SW480 (cell line): ENCODE data around the gene SSC4D.
"Not testable (repeated sequence)": the region's sequence is repeated elsewhere in the genome, so short reads cannot be mapped to it uniquely, and the experiment has no call there.

Experiments
- DNase-seq: peaks from one replicate; pipeline ENCODE4 v3.0.0-alpha.2; 2016; ENCODE audit warnings: low spot score

Gene SSC4D

DNA sequence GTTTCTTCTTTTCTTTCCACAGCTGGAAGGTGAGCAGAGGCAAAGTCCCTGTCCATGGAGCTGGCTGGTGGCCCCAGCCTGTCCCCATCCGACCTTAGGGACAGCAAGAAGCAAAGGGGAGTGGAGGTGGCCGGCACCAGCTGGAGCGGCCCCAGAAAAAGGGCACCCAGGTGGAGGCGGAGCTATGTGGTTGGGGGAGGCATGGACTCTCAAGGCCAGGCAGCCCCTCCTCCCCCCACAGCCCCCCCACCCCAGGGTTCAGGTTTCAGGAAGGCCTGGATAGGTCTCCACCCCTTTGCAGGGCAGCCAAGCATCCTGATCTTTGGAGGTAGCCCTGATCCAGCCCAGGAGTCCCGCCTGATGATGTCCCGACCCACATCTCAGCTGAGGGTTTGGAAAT, at the start of gene SSC4D:
TSS of gene SSC4D (minus strand) at position 161 of the 400 bp plus-strand sequence. CDS start 5,258 bp downstream, outside the sequence.
- DNase-seq = peak; percentile 41

DNA sequence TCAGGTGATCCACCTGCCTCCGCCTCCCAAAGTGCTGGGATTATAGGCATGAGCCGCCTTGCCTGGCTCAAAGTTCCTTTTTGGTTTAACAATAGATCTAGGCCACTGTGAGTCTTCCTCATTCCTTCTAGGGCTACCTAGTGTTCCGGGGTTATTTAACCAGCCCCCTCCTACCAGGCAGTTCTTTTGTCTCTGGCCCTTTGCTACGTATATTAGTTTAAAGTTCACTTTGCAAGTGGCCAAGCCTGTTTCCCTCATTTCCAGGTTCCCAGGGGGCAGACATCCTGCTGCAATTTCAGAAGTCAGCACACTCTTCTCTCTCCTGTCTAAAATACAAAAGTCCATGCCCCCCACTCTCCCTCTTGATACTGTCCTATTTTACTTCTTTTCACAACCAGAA, 49.0 kb upstream of the SSC4D start:
- DNase-seq = not testable (repeated sequence)

DNA sequence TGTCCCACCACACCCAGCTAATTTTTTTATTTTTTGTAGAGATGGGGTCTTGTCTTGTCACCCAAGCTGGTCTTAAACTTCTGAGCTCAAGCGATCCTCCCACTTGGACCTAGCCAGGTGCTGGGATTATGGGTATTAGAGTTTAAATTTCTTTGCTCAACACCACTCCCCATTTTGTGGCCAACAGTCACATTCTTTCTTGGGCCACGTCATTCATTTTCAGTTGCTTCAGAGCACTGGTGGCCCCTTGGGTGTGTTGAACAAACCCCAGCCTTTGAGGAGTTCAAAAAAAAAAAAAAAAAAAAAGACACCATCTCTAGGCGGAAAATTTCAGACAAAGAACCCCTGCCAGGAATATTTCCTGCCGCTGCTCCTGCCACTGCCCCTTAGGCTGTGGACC, 47.5 kb upstream of the SSC4D start:
- DNase-seq = not testable (repeated sequence)

DNA sequence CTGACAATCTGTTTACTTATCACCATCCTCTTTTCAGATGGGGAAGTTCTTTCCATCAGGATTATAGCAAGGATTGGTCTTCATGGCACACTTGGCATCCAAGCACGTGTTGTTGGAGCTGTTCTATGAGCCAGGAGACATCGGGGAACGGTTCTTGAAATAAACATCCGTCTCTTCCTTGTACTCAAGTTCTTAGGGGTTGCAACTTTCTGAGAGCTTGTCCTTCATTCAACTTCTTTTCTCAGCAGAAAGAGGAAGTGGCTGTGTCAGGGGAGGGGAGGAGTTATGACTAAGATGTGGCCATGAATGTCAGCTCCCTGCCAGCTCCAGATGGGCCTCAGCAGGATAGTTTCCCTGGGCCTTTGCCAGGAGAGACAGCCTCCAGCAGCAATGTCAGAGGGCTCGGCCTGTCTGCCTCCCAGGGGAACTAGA, 36.1 kb upstream of the SSC4D start:
- not testable (repeated sequence) for DNase-seq

DNA sequence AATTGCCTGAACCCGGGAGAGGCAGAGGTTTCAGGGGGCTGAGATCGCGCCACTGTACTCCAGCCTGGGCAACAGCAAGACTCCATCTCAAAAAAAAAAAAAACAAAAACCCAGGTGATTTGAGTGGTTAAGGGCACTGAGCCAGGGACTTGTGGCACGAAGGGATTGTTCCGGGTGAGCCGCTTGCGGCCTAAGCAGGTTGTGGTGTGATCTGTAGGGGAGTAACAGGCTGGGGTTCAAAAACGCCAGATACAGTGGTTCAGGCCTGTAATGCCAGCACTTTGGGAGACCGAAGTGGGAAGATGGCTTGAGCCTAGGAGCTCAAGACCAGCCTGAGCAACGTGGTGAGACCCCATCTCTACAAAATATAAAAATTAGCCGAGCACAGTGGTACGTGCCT, 34.3 kb upstream of the SSC4D start:
- not testable (repeated sequence) for DNase-seq

DNA sequence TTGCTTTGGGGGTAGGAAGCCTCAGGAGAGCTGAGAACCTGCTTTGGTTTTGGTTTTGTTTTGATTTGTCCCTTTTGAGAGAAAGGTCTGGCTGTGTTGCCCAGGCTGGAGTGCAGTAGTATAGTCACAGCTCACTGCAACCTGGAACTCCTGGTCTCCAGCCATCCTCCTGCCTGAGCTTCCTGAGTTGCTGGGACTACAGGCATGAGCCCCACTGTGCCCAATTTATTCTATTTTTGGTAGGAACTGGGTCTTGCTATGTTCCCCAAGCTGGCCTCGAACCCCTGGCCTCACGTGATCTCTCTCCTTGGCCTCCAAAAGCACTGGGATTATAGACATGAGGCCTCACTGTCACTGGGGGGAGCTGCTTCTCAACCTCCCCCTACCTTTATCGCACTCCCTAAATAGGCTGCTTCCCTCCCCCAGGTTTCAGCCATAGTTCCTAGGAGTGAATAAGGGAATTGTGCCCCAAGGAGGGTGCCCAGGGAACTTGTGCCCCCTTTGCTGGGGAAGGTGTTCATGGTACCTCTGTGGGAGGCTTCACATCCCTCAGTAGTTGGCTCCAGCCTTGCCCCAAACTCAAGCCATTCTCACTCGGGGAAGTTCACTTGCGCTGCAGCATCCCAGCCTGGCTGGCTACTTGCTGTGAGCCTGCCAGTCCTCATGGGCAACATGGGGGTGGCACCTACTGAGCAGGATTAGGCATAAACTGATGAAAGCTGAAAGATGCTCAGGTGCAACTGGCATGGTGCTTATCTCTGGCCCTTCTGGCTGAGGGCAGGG, 33.4 kb upstream of the SSC4D start:
- not testable (repeated sequence) for DNase-seq

DNA sequence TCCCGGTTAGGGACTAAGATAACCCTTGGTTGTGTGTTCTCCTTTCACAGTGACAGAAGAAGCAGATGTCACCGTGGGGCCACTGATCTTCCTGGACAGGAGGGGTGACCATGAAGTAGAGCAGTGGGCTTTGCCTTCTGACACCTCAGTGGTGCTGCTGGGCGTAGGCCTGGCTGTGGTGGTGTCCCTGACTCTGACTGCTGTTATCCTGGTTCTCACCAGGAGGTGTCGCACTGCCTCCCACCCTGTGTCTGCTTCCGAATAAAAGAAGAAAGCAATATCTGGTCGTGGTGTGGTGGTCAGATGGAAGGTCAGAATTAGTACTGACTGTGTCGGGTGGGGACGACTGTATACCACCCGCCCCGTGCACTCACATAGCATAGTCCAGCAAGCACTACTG, 32.3 kb upstream of the SSC4D start:
- not testable (repeated sequence) for DNase-seq

DNA sequence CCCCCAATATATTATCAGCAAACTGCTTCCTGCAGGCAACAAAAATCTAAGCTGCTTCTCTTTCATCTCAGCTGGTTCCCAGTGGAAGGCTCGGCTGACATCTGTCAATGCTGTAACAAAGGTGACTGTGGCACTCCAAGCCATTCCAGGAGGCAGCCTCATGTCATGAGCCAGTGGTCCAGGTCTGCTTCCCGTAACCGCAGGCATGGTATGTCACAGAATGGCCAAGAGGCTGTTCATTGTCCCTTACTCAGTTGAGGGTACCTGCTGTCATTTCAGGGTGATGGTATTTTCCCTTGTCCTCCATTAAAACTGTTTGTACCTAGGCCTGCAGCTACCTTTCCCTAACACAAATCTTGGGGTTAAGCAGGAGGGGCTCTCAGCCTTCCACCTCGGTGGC, 30.9 kb upstream of the SSC4D start:
- DNase-seq = not testable (repeated sequence)

DNA sequence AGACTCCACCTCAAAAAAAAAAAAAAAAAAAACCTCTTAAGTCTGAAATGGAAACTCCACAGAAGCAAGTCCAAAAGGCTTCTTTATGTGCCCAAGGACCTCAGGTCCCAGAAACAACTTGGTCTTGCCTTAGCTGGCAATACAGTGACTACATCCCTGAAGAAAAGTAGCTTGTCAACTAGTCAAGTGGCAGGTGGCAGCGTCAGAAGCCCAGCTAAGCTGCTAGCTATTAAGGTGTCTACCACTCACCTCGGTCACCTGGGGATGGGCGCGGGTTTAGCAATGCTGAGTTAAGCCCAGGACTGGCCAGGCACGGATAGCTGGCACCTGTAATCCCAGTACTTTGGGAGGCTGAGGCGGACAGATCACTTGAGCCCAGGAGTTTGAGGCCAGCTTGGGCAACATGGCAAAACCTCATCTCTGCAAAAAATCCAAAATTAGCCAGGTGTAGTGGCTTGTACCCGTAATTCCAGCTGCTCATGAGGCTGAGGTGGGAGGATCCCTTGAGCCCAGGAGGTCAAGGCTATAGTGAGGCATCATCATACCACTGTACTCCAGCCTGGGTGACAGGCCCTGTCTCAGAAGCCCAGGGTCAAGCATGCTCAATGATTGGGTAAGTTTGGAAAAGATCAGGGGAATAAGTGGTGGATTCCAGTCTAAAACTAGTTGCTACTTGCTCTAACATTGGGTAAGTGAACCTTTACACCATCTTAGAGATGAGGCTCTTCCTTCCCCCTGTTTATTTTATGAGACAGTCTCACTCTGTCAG, 29.8 kb upstream of the SSC4D start:
- not testable (repeated sequence) for DNase-seq

DNA sequence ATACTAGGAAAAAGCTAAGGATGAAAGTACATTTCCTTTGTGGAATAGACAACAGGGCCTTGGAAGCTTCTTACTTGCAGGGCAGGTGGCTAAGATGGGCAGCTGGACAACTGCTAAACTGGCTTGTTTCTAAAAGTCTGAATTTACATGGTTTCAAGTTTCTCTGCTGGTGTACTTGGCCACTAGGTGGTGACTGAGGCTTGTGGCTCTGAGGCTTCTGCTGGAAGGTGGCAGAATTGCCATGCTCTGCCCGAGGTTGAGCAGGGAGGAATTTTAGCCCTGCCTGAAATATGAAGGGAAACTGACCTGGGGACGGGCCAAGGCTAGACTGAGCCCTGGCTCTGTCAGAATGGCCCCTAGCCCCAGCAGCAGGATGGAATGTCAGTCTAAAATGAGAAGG, 28.4 kb upstream of the SSC4D start:
- peak; percentile 89 for DNase-seq

DNA sequence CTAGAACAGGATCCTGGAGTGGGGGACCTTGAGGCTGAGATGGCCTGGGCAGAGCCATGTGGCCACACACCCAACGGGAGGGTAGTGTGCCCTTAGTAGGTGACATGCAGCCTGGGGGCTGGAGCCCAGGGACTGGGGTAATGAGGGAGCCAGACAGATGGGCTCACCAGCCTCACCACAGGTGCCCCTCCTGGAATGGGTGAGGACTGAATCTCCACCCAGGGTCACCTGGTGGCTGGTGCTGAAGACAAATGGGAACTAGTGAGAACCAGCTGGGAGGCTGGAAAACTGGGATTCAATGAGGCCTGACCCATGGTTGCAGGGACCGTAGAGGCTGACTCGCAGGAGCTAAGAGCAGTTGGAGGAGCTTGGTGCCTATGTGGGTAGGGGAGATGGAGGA, 21.3 kb upstream of the SSC4D start:
- DNase-seq = no peak

DNA sequence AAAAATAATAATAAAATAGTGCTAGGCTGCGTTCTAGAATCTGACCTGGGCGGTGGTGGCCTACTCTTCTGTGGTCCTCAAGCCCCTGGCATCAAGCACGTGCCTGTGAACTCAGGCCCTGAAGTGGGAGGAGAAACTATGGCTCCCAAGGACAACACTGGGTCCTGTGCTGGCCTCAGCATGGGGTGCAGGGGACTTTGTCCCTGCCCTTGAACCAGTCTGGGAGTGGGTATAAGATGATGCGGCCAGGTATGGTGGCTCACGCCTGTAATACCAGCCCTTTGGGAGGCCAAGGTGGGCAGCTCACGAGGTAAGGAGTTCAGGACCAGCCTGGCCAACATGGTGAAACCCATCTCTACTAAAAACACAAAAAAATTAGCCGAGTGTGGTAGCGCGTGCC, 20.7 kb upstream of the SSC4D start:
- DNase-seq = no peak

DNA sequence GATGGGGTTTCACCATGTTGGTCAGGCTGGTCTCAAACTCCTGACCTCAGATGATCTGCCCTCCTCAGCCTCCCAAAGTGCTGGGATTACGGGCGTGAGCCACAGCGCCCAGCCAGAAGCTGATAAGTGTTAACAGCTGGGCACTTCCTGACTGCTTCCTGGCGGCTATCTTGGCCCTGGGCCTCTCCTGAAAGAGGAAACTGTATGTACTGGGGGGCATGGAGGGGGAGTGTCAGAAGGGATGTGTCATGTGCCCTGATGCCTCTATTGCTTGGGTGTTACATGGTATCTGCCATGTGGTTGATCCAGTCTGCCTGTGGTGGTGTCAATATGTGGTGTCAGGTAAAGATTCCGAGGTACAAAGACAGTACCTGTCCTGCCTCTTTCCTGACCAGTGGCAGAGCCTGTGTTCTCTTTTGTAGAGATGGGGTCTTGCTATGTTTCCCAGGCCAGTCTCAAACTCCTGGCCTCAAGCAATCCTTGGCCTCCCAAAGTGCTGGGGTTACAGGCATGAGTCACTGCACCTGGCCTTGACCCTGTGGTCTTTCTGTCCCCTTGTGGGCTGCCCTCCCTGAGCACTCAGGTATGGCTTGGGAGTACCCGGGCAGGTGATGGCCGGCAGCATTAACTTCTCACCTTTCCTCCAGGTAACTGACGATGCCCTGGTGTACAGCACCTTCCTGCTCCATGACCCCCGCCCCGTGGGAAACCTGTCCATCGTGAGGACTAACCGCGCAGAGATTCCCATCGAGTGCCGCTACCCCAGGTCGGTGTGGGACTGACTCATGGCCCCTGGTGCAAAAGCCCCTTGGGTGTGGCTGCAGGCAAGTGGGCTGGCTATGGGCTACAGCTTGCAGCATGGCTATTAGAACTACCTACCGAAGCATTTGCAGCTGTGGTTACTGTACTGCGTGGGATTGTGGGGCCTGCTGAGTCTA, 19.6 kb upstream of the SSC4D start:
- DNase-seq = no peak

DNA sequence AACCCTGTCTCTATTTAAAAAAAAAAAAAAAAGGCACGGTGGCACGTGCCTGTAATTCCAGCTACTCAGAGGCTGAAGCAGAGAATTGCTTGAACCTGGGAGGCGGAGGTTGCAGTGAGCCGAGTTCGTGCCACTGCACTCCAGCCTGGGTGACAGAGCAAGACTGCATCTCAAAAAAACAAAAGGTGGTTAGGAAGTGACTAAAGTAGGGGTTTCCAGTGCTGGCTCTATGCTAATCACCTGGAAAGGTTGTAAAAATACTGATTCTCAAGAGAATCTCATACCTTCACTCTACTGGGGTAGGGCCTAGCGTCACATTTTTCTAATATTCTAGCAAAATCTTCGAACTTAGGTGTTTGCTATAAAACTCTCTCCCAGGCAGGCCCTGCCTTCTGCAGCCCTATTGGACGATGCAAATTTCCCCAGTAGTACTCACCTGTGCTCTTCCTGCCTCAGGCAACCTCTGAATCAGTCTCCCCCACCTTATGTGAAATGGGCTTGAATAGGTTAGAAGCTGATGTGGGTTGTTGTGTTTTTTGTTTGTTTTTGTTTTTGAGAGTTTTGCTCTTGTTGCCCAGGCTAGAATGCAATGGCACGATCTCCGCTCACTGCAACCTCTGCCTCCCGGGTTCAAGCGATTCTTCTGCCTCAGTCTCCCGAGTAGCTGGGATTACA, 18.8 kb upstream of the SSC4D start:
- no peak for DNase-seq

DNA sequence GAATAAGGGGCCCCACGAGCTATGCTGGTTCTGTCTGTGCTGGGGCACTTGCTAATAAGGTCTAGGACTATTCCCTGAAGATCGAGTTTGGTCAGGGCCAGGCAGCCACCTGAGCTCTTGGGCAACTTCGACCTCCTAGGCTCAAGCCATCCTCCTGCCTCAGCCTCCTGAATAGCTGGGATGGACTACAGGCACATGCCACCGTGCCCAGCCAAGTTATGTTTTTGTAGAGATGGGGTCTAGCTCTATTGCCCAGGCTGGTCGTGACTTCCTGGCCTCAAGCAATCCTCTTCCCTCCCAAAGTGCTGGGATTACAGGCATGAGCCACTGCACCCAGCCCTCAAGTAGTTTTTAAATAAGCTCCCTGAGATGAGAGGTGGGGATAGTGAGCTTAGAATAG, 18.1 kb upstream of the SSC4D start:
- no peak for DNase-seq

DNA sequence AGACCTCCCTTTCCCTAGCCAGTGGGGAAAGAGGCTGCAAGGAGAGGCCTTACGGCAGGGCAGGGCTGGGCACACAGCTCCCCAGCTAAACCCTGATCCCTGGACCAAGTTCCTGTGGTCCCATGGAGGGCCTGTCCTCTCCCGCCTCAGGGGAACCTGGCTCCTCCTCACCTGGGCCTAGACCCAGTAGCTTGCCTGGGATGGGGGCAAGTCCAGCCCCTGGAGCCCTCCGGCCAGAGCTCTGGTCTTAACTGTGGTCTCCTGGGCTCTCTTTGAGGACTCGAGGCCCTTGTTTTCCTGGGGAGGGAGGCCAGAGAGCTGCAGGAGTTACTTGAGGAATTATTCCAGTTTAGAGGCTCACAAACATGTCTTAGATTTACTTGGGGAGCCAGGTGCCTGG, 16.7 kb upstream of the SSC4D start:
- DNase-seq = no peak

DNA sequence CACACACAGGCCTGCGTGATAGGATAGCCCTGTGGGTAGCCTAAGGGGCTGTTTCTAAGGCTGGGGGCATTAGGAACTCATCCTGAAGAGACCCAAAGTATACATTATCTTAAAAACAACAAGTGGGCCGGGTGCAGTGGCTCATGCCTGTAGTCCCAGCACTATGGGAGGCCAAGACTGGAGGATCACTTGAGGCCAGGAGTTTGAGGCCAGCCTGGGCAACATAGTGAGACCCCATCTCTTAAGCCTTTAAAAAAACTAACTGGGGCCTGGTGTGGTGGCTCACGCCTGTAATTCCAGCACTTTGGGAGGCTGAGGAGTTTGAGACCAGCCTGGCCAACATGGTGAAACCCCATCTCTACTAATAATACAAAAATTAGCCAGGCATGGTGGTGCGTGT, 16.1 kb upstream of the SSC4D start:
- not testable (repeated sequence) for DNase-seq

DNA sequence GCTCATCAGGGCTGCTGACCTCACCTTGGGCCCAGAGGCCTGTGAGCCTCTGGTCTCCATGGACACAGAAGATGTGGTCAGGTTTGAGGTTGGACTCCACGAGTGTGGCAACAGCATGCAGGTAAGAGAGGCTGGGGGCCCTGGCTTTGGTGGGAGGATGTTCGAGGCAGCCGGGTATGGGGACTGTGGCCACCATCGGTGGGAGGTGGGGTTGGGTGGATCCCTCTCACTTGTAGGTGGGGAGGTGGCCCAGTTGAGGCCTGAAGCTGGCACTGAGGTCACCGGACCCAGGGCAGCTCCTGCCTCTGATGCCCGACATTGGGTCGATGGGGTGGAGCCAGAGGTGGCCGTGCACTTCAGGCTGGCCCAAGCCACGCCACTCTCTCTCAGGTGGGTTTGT, 15.7 kb upstream of the SSC4D start:
- no peak for DNase-seq

DNA sequence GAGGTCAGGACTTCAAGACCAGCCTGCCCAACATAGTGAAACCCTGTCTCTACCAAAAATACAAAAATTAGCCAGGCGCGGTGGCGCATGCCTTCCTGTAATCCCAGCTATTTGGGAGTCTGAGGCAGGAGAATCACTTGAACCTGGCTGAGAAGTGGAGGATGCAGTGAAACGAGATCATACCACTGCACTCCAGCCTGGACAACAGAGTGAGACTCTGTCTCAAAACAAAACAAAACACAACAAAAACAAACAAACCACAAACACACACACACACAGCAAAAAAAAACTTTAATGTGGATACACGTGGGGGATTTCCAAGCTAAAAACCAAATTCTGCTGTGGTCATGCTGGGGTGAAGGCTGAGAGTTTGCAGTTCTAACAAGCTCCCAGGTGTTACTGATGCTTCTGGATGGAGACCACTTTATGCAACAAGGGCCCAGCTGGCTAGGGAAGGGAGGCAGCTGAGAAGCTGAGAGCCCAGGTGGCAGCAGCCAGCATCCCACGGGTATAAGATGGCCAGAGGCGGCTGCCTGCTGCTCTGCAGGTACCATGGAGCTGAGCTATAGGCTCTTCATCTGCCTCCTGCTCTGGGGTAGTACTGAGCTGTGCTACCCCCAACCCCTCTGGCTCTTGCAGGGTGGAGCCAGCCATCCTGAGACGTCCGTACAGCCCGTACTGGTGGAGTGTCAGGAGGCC, 15.1 kb upstream of the SSC4D start, which contains the start of gene ZP3:
TSS of gene ZP3 (plus strand) at position 538 of the 699 bp plus-strand sequence. CDS start at position 553, 15 bp downstream.
- no peak for DNase-seq

DNA sequence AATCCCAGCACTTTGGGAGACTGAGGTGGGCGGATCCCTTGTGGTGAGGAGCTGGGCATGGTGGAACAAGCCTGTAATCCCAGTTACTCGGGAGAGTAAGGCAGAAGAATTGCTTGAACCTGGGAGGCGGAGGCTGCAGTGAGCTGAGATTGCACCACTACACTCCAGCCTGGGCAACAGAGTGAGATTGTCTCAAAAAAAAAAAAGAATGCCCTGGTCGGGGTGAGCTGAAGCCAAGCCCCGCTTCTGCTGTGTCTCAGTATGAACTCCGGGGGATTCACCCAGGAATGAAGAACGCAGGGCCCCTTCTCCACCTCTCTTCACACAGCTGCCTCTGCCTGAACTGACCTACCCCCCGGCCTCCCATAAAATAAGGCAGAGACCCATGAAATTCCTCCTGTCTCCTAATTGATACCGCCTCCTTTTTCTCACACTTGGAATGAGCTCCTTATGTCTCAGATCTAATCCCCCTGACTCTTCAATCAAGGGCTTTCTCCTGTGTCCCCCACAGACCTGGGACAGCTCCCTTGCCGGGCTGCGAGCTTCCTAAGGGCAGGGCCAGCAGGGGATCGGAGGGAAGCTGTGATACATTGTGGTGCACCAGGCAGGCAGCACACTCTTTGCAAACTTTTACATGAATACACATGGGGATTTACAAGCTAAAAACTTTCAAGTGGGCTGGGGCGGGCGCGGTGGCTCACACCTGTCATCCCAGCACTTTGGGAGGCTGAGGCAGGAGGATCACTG, 14.3 kb upstream of the SSC4D start:
- no peak for DNase-seq
